CD8-positive, alpha-beta memory T cell (primary cell): ENCODE data around the gene SLC6A19. TPM values are rescaled to one million over a fixed set of nuclear protein-coding genes. Genes with fewer than 3 reads are reported as not detected.

Experiments
- CTCF ChIA-PET: fragments of 350-600 bp; sonication (Branson Sonifier 250); formaldehyde crosslinking; loops from one replicate; lab custom pipeline; 2021; ENCODE audit warnings: antibody characterized with exemption; lab: Charles Lee
- POLR2A ChIA-PET: fragments of 350-600 bp; sonication (Branson Sonifier 250); formaldehyde crosslinking; loops from one replicate; lab custom pipeline; 2021; ENCODE audit warnings: antibody characterized with exemption; lab: Charles Lee
- DNase-seq, 5 donors: peaks; one replicate each; pipeline versions ENCODE4 v3.0.0 to v3.0.0-alpha.2; 2020 to 2022; ENCODE audit warnings: mixed read lengths in 1 of 5
- H3K27ac ChIP-seq: one replicate; pipeline ENCODE4 v1.7.0; 2013; ENCODE audit warnings: low read depth, mild to moderate bottlenecking, low read length, moderate library complexity
- H3K27me3 ChIP-seq: 2 replicates; pipeline ENCODE4 v1.7.0; 2013; ENCODE audit warnings: low read length, mild to moderate bottlenecking; ENCODE audit not compliant: insufficient read depth, poor library complexity, severe bottlenecking
- H3K36me3 ChIP-seq: 2 replicates; pipeline ENCODE4 v1.7.0; 2013; ENCODE audit warnings: mild to moderate bottlenecking, low read length, moderate library complexity; ENCODE audit not compliant: insufficient read depth
- H3K4me1 ChIP-seq: 2 replicates; pipeline ENCODE4 v1.7.0; 2013; ENCODE audit warnings: mild to moderate bottlenecking, low read length, moderate library complexity; ENCODE audit not compliant: insufficient read depth
- H3K4me3 ChIP-seq: 2 replicates; pipeline ENCODE4 v1.7.0; 2013; ENCODE audit warnings: mild to moderate bottlenecking, low read length
- H3K9me3 ChIP-seq: 2 replicates; pipeline ENCODE4 v1.7.0; 2013; ENCODE audit warnings: mild to moderate bottlenecking, low read length
- H3K27ac Mint-ChIP-seq, 8 donors: one replicate each; pipeline ENCODE4 v1.8.0; 2020 to 2021; ENCODE audit warnings: mixed read lengths in 8 of 8, mild to moderate bottlenecking in 6 of 8, inconsistent platforms in 3 of 8, moderate library complexity in 3 of 8
- H3K27me3 Mint-ChIP-seq, 2 donors: one replicate each; pipeline ENCODE4 v1.8.0; 2020 to 2021; ENCODE audit warnings: mixed read lengths in 2 of 2, mild to moderate bottlenecking in 1 of 2, moderate library complexity in 1 of 2
- H3K36me3 Mint-ChIP-seq, 3 donors: one replicate each; pipeline ENCODE4 v1.8.0; 2020 to 2021; ENCODE audit warnings: mixed read lengths in 3 of 3, inconsistent platforms in 1 of 3, mild to moderate bottlenecking in 1 of 3
- H3K4me1 Mint-ChIP-seq, 3 donors: one replicate each; pipeline ENCODE4 v1.8.0; 2020 to 2021; ENCODE audit warnings: mixed read lengths in 3 of 3, inconsistent platforms in 1 of 3, mild to moderate bottlenecking in 1 of 3
- H3K4me3 Mint-ChIP-seq, 7 donors: one replicate each; pipeline ENCODE4 v1.8.0; 2020 to 2021; ENCODE audit warnings: mixed read lengths in 7 of 7, mild to moderate bottlenecking in 6 of 7, moderate library complexity in 4 of 7, inconsistent platforms in 2 of 7
- H3K9me3 Mint-ChIP-seq, 5 donors: one replicate each; pipeline ENCODE4 v1.8.0; 2020 to 2022; ENCODE audit warnings: mixed read lengths in 5 of 5, mild to moderate bottlenecking in 3 of 5, moderate library complexity in 2 of 5, inconsistent platforms in 1 of 5
- polyA plus RNA-seq: library from polyadenylated mRNA; unstranded; fragments of 300-500 nt; fragmentation: Illumina TruSeq; gene quantifications from one replicate; pipeline ENCODE4 v1.2.3, GENCODE V29; 2021
- total RNA-seq, 2 experiments: library from RNA; stranded (reverse); gene quantifications; one replicate each; pipeline ENCODE4 v1.2.3, GENCODE V29; 2021

The SLC6A19 gene
- total and polyA plus RNA-seq, 3 experiments from 2014 or later, result not detected

GRCh38 chr5:1270933-1271914 lies 69.8 kb downstream of the SLC6A19 start:
- Histone ChIP-seq H3K9me3 (no peaks in the 10 kb centered on the region), H3K4me3 (no peak overlapping the region), H3K27ac (no peak overlapping the region), H3K36me3 (no peaks in the 10 kb centered on the region), H3K27me3 (no peaks in the 10 kb centered on the region), H3K4me1 (peaks cover 10% of the 10 kb centered on the region)
- H3K4me3 Mint-ChIP-seq, result no peak overlapping the region
- H3K27me3 Mint-ChIP-seq, result peaks cover 0 to 2% of the 10 kb centered on the region in 2 donors
- ChIA-PET CTCF (no interaction called here), POLR2A (no interaction called here)
- H3K4me1 Mint-ChIP-seq, result peaks cover 11 to 12% (median 11%) of the 10 kb centered on the region in 3 donors
- no peak for DNase-seq
- no peaks in the 10 kb centered on the region for H3K36me3 Mint-ChIP-seq
- no peaks in the 10 kb centered on the region for H3K9me3 Mint-ChIP-seq
- H3K27ac Mint-ChIP-seq, result no peak overlapping the region

GRCh38 chr5:1272201-1272600 lies 70.8 kb downstream of the SLC6A19 start:
- Mint-ChIP-seq H3K9me3 (no peaks in the 10 kb centered on the region), H3K4me1 (peaks cover 11 to 15% (median 12%) of the 10 kb centered on the region in 3 donors), H3K36me3 (no peaks in the 10 kb centered on the region), H3K27ac (no peak overlapping the region), H3K4me3 (no peak overlapping the region), H3K27me3 (peaks cover 0 to 2% of the 10 kb centered on the region in 2 donors)
- ChIA-PET CTCF (no interaction called here), POLR2A (no interaction called here)
- Histone ChIP-seq H3K4me3 (no peak overlapping the region), H3K27me3 (no peaks in the 10 kb centered on the region), H3K9me3 (no peaks in the 10 kb centered on the region), H3K36me3 (no peaks in the 10 kb centered on the region), H3K27ac (no peak overlapping the region), H3K4me1 (peaks cover 10% of the 10 kb centered on the region)
- no peak for DNase-seq

- Histone ChIP-seq H3K4me3 (no peak overlapping the region), H3K27ac (no peak overlapping the region), H3K27me3 (no peaks in the 10 kb centered on the region), H3K36me3 (no peaks in the 10 kb centered on the region), H3K4me1 (peaks cover 4% of the 10 kb centered on the region), H3K9me3 (no peaks in the 10 kb centered on the region)
- Mint-ChIP-seq H3K27ac (no peak overlapping the region), H3K4me1 (peaks cover 5 to 9% (median 7%) of the 10 kb centered on the region in 3 donors), H3K27me3 (peaks cover 0 to 2% of the 10 kb centered on the region in 2 donors), H3K9me3 (no peaks in the 10 kb centered on the region), H3K4me3 (no peak overlapping the region), H3K36me3 (no peaks in the 10 kb centered on the region)
- ChIA-PET CTCF (no interaction called here), POLR2A (no interaction called here)
- no peak for DNase-seq
Observed at GRCh38 chr5:1273745-1274144, 72.3 kb downstream of the SLC6A19 start.

GRCh38 chr5:1274471-1274870 lies 73.1 kb downstream of the SLC6A19 start:
- Histone ChIP-seq H3K27me3 (no peaks in the 10 kb centered on the region), H3K9me3 (no peaks in the 10 kb centered on the region), H3K4me1 (no peaks in the 10 kb centered on the region), H3K36me3 (no peaks in the 10 kb centered on the region), H3K4me3 (no peak overlapping the region), H3K27ac (no peak overlapping the region)
- ChIA-PET POLR2A (no interaction called here), CTCF (no interaction called here)
- H3K4me1 Mint-ChIP-seq, result peaks cover 0 to 4% (median 0%) of the 10 kb centered on the region in 3 donors
- no peaks in the 10 kb centered on the region for H3K36me3 Mint-ChIP-seq
- H3K9me3 Mint-ChIP-seq, result no peaks in the 10 kb centered on the region
- no peak overlapping the region for H3K4me3 Mint-ChIP-seq
- H3K27me3 Mint-ChIP-seq, result peaks cover 0 to 2% of the 10 kb centered on the region in 2 donors
- peak overlapping the region in 2 of 8 donors; percentile 21 to 40 for H3K27ac Mint-ChIP-seq
- DNase-seq, result no peak

Other genes with a start within 250 kb of the SLC6A19 start
- under 1 TPM; 0.20 to 0.48 TPM for gene NKD2, start 192.8 kb upstream of the SLC6A19 start, total RNA-seq
- gene NKD2, start 192.8 kb upstream of the SLC6A19 start, polyA plus RNA-seq, result not detected
- 1 to 10 TPM; 4.9 to 6.6 TPM for gene SLC12A7, start 89.5 kb upstream of the SLC6A19 start, total RNA-seq
- gene SLC12A7, start 89.5 kb upstream of the SLC6A19 start, polyA plus RNA-seq, result 20.0 TPM
- not detected for gene SLC6A18, start 23.8 kb downstream of the SLC6A19 start, total RNA-seq
- gene SLC6A18, start 23.8 kb downstream of the SLC6A19 start, polyA plus RNA-seq, result not detected
- 1 to 10 TPM; 2.0 to 2.5 TPM for gene TERT, start 93.5 kb downstream of the SLC6A19 start, total RNA-seq
- not detected for gene TERT, start 93.5 kb downstream of the SLC6A19 start, polyA plus RNA-seq
- 100 to 1,000 TPM; 109 to 110 TPM for gene CLPTM1L, start 143.5 kb downstream of the SLC6A19 start, total RNA-seq
- gene CLPTM1L, start 143.5 kb downstream of the SLC6A19 start, polyA plus RNA-seq, result 68.1 TPM
- not detected for gene SLC6A3, start 243.8 kb downstream of the SLC6A19 start, total RNA-seq
- not detected for gene SLC6A3, start 243.8 kb downstream of the SLC6A19 start, polyA plus RNA-seq